Coronary artery (tissue), 2 donors: ENCODE data around the gene DSTYK.

ENCODE experiments used
- DNase-seq: peaks from one replicate; pipeline ENCODE4 v3.0.0-alpha.2; 2017; ENCODE audit warnings: low spot score
- H3K27ac ChIP-seq, 2 donors: fragments of 200-600 bp; sonication (generic); one replicate each; pipeline ENCODE4 v1.5.1; 2016 to 2019
- H3K4me3 ChIP-seq: fragments of 200-600 bp; sonication (generic); 2 replicates; pipeline ENCODE4 v1.5.1; 2016; ENCODE audit warnings: mild to moderate bottlenecking, moderate library complexity
- CTCF ChIP-seq: fragments of 200-600 bp; sonication (generic); IDR thresholded peaks from one replicate; pipeline ENCODE4 v1.5.1; 2019; ENCODE audit warnings: antibody characterized with exemption

DSTYK gene

GRCh38 chr1:205240569-205240968, 29.1 kb upstream of the DSTYK start:
- no peak for TF ChIP-seq CTCF
- Histone ChIP-seq H3K27ac (peak overlapping the region in 1 of 2 donors; percentile 60), H3K4me3 (no peak overlapping the region)
- DNase-seq = no peak

GRCh38 chr1:205240118-205240517, 28.6 kb upstream of the DSTYK start:
- no peak for DNase-seq

GRCh38 chr1:205239078-205239477, 27.6 kb upstream of the DSTYK start:
- Histone ChIP-seq H3K27ac (peak overlapping the region; percentile 13 to 37), H3K4me3 (no peak overlapping the region)
- no peak for DNase-seq
- no peak for TF ChIP-seq CTCF

More at GRCh38 chr1:205240118-205240517, 28.6 kb upstream of the DSTYK start:
- Histone ChIP-seq H3K4me3 (no peak overlapping the region), H3K27ac (peak overlapping the region in 1 of 2 donors; percentile 60)
- TF ChIP-seq CTCF = no peak

GRCh38 chr1:205237526-205238484, 26.3 kb upstream of the DSTYK start:
- H3K4me3 ChIP-seq = no peak overlapping the region
- no peak for DNase-seq
- H3K27ac ChIP-seq = peak overlapping the region in 1 of 2 donors; percentile 49
- no peak for TF ChIP-seq CTCF

GRCh38 chr1:205236951-205237475, 25.5 kb upstream of the DSTYK start:
- Histone ChIP-seq H3K27ac (peak overlapping the region in 1 of 2 donors; percentile 49), H3K4me3 (no peak overlapping the region)
- no peak for TF ChIP-seq CTCF
- no peak for DNase-seq

GRCh38 chr1:205236526-205236925, 25.0 kb upstream of the DSTYK start:
- H3K4me3 ChIP-seq = no peak overlapping the region
- no peak for TF ChIP-seq CTCF
- DNase-seq = no peak
- peak overlapping the region in 1 of 2 donors; percentile 40 for H3K27ac ChIP-seq
